ENCODE results near the gene GPM6B.
A peak's percentile ranks its signal among the peaks of the same experiment; 100 is the strongest.

GPM6B gene

DNA sequence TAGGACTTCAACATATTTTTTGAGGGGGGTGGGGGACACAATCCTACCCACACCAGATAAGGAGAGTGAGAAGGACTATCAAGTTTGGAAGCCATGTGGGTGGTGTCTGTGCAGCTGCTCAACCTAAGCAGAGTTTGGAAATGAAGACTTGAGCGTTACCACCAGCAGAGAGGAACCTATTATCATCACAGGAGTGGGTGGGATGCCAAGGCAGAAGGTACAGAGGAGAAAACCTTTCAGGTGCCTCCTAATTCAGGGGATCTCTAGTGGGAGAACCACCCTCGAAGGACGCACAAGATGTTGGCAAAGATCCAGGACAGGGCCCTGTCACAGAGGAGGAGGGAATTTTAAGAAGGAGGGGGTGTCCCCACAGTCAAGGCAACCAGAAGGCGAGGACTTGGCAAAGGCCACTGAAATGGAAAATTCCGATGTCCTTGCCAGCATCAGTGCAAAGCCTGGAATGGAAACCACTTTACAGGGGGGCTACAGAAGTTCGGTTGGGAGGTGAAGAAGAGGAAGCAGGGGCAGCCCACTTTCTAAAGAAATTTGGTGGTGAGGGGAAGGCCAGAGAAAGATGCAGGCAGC lies 8.4 kb upstream of the GPM6B start:
- DNase-seq (ENCODE audit: insufficient read length, low spot score) (no peak), FAIRE-seq (no peak)
- TF ChIP-seq TAF1 (IDR thresholded peaks at IDR 0.05; ENCODE audit: low read depth, low read length) (no peak), POLR2A (IDR thresholded peaks at IDR 0.05; ENCODE audit: low read depth, low read length) (no peak), POU2F2 (IDR thresholded peaks at IDR 0.05; ENCODE audit: low read depth, low read length) (no peak), PAX5 (IDR thresholded peaks at IDR 0.05; ENCODE audit: insufficient read depth, low read length, severe bottlenecking) (no peak), SPI1 (IDR thresholded peaks at IDR 0.05; ENCODE audit: low read depth, low read length) (no peak), POLR2AphosphoS5 (IDR thresholded peaks at IDR 0.05; ENCODE audit: low read depth, low read length) (no peak)

DNA sequence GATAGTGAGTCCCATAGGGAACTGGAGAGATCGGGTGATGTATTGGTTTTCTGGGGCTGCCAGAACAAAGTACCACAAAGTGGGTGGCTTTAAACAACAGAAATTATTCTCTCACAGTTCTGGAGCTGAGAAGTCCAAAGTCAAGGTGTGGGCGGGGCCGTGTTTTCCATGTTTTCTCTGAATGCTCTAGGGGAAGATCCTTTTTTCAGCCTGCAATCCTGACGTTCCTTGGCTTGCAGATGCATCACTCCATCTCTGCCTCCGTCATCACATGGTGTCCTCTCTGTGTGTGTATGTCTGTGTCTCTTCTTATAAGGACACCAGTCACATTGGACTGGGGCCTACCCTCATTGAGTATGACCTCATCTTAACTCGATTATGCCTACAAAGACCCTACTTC lies 7.9 kb upstream of the GPM6B start:
- no peak for FAIRE-seq

DNA sequence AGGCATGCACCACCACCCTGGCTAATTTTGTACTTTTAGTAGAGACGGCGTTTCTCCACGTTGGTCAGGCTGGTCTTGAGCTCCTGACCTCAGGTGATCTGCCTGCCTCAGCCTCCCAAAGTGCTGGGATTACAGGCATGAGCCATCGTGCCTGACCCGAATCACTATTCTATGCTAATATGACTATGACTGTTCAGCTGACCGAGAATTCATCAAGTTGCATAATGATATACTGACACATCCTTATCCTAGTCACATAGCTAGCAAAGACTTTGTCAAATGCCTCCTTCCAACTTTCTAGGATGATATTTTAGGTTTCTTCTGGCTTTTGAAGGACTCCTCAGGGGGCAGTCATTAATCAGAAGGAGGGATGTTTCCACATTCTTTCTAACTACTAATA lies 4.8 kb upstream of the GPM6B start:
- FAIRE-seq (no peak), DNase-seq (ENCODE audit: insufficient read length, low spot score) (no peak)
- TF ChIP-seq POLR2A (IDR thresholded peaks at IDR 0.05; ENCODE audit: low read depth, low read length) (no peak), PAX5 (IDR thresholded peaks at IDR 0.05; ENCODE audit: insufficient read depth, low read length, severe bottlenecking) (no peak), POLR2AphosphoS5 (IDR thresholded peaks at IDR 0.05; ENCODE audit: low read depth, low read length) (no peak), SPI1 (IDR thresholded peaks at IDR 0.05; ENCODE audit: low read depth, low read length) (no peak), POU2F2 (IDR thresholded peaks at IDR 0.05; ENCODE audit: low read depth, low read length) (no peak), TAF1 (IDR thresholded peaks at IDR 0.05; ENCODE audit: low read depth, low read length) (no peak)

More for the DNA sequence above, 7.9 kb upstream of the GPM6B start:
- TF ChIP-seq TAF1 (IDR thresholded peaks at IDR 0.05; ENCODE audit: low read depth, low read length) (no peak), POLR2A (IDR thresholded peaks at IDR 0.05; ENCODE audit: low read depth, low read length) (no peak), PAX5 (IDR thresholded peaks at IDR 0.05; ENCODE audit: insufficient read depth, low read length, severe bottlenecking) (no peak)
- no peak for DNase-seq (ENCODE audit: insufficient read length, low spot score)

DNA sequence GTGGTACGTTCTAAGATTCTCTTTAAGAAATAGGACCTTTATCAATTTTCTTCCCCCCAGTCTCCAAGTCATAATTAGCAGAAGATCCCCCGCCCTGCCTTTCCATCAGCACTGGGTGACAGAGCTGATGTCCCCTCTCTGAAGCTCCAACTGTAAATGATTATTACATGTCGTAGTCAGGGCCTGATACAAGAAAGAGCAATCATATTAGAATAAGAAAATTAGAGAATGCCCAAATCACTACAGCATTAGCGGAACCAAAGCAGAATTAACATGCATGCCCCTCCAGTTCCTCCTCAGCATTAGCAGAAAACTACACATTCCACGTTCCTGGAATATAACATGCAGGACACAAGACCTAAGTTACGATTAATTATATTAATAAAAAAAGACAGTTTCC lies 717 bp downstream of the GPM6B start:
- no peak for TF ChIP-seq POLR2A (IDR thresholded peaks at IDR 0.05; ENCODE audit: low read depth, low read length)
- TF ChIP-seq SPI1 (IDR thresholded peaks at IDR 0.05; ENCODE audit: low read depth, low read length): no peak
- no peak for TF ChIP-seq TAF1 (IDR thresholded peaks at IDR 0.05; ENCODE audit: low read depth, low read length)
- TF ChIP-seq PAX5 (IDR thresholded peaks at IDR 0.05; ENCODE audit: insufficient read depth, low read length, severe bottlenecking): no peak
- no peak for TF ChIP-seq POU2F2 (IDR thresholded peaks at IDR 0.05; ENCODE audit: low read depth, low read length)
- TF ChIP-seq POLR2AphosphoS5 (IDR thresholded peaks at IDR 0.05; ENCODE audit: low read depth, low read length): no peak
- no peak for DNase-seq (ENCODE audit: insufficient read length, low spot score)
- no peak for FAIRE-seq

DNA sequence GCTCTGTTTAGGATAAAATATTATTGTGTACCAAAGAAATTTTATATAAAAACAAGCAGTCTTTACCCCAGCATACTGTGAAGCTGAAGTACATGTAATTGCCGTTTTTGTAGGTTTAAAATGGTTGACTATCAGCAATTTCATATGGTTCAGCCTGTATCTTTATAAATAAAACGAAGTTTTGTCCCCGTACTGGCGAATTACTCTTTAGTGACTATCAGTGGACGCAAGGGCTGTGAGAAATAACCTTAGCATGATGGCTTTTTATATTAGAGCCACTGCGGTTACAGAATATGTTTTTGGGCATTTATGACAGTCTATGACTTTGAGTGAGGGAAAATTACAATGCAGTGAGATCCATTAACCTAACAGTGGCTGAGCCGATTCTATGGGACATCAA lies 1.2 kb downstream of the GPM6B start:
- DNase-seq (ENCODE audit: insufficient read length, low spot score) (no peak), FAIRE-seq (no peak)
- TF ChIP-seq PAX5 (IDR thresholded peaks at IDR 0.05; ENCODE audit: insufficient read depth, low read length, severe bottlenecking): no peak
- TF ChIP-seq SPI1 (IDR thresholded peaks at IDR 0.05; ENCODE audit: low read depth, low read length): no peak
- no peak for TF ChIP-seq TAF1 (IDR thresholded peaks at IDR 0.05; ENCODE audit: low read depth, low read length)
- no peak for TF ChIP-seq POLR2A (IDR thresholded peaks at IDR 0.05; ENCODE audit: low read depth, low read length)
- no peak for TF ChIP-seq POLR2AphosphoS5 (IDR thresholded peaks at IDR 0.05; ENCODE audit: low read depth, low read length)
- no peak for TF ChIP-seq POU2F2 (IDR thresholded peaks at IDR 0.05; ENCODE audit: low read depth, low read length)

DNA sequence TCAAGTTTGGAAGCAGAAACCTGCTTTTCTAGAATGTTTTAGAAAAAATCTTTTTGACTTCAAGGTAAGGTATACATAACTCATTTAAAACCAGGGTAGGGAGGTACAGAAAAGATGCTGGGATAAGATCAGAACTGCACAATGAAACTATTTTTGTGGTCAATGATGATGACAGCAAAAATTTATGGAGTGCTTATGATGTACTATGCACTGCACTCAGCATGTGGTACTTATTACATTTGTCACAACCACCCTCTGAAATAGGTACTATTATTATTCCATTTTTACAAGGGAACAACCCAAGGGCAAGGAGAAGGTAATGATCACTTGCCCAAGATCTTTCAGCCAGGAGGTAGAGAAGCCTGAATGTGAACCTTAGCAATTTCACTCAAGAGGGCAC lies 8.0 kb downstream of the GPM6B start:
- TF ChIP-seq PAX5 (IDR thresholded peaks at IDR 0.05; ENCODE audit: insufficient read depth, low read length, severe bottlenecking) (no peak), POLR2AphosphoS5 (IDR thresholded peaks at IDR 0.05; ENCODE audit: low read depth, low read length) (no peak), SPI1 (IDR thresholded peaks at IDR 0.05; ENCODE audit: low read depth, low read length) (no peak), TAF1 (IDR thresholded peaks at IDR 0.05; ENCODE audit: low read depth, low read length) (no peak), POU2F2 (IDR thresholded peaks at IDR 0.05; ENCODE audit: low read depth, low read length) (no peak), POLR2A (IDR thresholded peaks at IDR 0.05; ENCODE audit: low read depth, low read length) (no peak)
- no peak for DNase-seq (ENCODE audit: insufficient read length, low spot score)
- no peak for FAIRE-seq

DNA sequence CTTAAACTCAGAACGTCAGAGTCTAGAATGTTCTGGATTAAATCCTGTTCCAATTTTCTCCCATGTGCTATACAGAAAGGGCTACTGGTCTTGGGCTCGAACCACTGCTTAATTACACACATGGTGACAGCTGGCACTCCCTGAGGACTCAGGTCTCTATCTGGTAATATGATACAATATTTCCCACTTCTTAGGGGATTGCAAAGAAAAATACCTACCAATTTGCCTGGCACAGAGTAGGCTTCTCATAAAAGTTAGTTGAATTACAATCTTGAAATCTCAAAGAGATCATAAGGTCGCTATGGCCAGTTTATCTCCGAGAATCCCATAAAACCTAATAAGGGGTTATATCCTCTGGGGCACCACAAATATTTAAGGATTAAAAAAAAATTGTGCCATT lies 8.6 kb downstream of the GPM6B start:
- DNase-seq (ENCODE audit: insufficient read length, low spot score): no peak
- no peak for FAIRE-seq

DNA sequence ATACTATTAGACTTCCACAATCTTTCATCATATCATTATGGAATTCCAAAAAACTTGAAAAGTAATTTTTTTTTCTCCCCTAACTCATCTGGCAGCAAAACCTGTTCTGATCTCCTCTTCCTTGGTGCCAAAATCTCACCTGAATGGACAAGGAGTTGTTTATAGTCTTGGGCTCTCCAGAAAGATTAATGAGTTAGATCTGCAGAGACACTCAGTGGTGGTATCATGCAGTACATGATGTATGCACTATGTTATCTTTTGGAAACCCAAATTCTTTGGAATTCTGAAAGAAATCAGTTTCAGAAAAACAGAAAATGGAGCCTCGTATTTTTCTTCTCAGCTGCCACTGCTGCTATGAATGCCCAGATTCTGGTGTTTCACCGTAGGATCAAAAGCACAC lies 11.7 kb downstream of the GPM6B start:
- DNase-seq (ENCODE audit: insufficient read length, low spot score): no peak
- TF ChIP-seq TAF1 (IDR thresholded peaks at IDR 0.05; ENCODE audit: low read depth, low read length) (no peak), SPI1 (IDR thresholded peaks at IDR 0.05; ENCODE audit: low read depth, low read length) (no peak)
- FAIRE-seq: no peak

More for the DNA sequence above, 8.6 kb downstream of the GPM6B start:
- TF ChIP-seq POU2F2 (IDR thresholded peaks at IDR 0.05; ENCODE audit: low read depth, low read length) (no peak), TAF1 (IDR thresholded peaks at IDR 0.05; ENCODE audit: low read depth, low read length) (no peak), POLR2A (IDR thresholded peaks at IDR 0.05; ENCODE audit: low read depth, low read length) (no peak), SPI1 (IDR thresholded peaks at IDR 0.05; ENCODE audit: low read depth, low read length) (no peak), PAX5 (IDR thresholded peaks at IDR 0.05; ENCODE audit: insufficient read depth, low read length, severe bottlenecking) (no peak), POLR2AphosphoS5 (IDR thresholded peaks at IDR 0.05; ENCODE audit: low read depth, low read length) (no peak)

DNA sequence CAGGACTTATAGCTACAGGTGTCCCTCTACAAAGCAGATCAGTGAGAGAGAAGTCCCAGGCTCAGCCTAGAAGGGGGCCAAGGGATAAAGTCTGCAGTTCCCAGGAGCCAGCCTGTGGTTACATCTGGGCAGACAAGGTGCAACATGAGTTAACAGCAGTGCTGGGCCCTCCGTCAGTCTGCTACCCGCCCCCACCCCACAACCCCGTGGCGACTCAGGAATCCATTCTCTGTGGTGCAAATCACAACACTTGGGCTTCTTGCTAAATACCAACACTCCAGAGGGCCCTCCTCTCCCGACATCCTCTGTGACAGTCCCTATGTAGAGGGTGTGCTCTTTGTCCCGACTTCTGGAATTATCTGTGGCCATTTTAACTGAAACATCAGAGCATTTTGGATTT lies 13.8 kb downstream of the GPM6B start:
- no peak for DNase-seq (ENCODE audit: insufficient read length, low spot score)
- no peak for TF ChIP-seq TAF1 (IDR thresholded peaks at IDR 0.05; ENCODE audit: low read depth, low read length)
- no peak for TF ChIP-seq SPI1 (IDR thresholded peaks at IDR 0.05; ENCODE audit: low read depth, low read length)
- no peak for TF ChIP-seq POLR2A (IDR thresholded peaks at IDR 0.05; ENCODE audit: low read depth, low read length)
- TF ChIP-seq PAX5 (IDR thresholded peaks at IDR 0.05; ENCODE audit: insufficient read depth, low read length, severe bottlenecking): no peak
- TF ChIP-seq POU2F2 (IDR thresholded peaks at IDR 0.05; ENCODE audit: low read depth, low read length): no peak
- TF ChIP-seq POLR2AphosphoS5 (IDR thresholded peaks at IDR 0.05; ENCODE audit: low read depth, low read length): no peak
- FAIRE-seq: no peak

DNA sequence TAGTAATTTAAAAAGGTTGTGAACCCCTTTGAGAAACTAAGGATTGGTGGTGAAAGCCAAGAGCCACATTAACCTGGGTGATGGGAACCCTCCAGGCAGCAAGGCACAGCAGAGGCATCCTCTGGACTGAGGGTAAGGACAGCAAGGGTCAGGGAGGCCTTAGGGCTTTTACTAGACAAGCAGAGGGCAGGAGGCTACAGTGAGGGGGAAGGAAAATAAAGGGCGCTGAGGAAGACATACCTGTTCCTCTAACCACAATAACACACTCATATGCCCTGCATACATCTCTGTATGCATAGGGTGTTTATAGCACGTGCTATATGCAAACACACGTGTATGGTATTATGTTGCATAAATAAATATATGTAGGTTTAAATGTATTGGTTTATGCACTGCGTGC lies 18.7 kb downstream of the GPM6B start:
- TF ChIP-seq POLR2A (IDR thresholded peaks at IDR 0.05; ENCODE audit: low read depth, low read length): no peak
- no peak for TF ChIP-seq SPI1 (IDR thresholded peaks at IDR 0.05; ENCODE audit: low read depth, low read length)
- TF ChIP-seq PAX5 (IDR thresholded peaks at IDR 0.05; ENCODE audit: insufficient read depth, low read length, severe bottlenecking): no peak
- no peak for TF ChIP-seq POU2F2 (IDR thresholded peaks at IDR 0.05; ENCODE audit: low read depth, low read length)
- no peak for TF ChIP-seq POLR2AphosphoS5 (IDR thresholded peaks at IDR 0.05; ENCODE audit: low read depth, low read length)
- TF ChIP-seq TAF1 (IDR thresholded peaks at IDR 0.05; ENCODE audit: low read depth, low read length): no peak
- peak; percentile 35 for FAIRE-seq

More for the DNA sequence above, 18.7 kb downstream of the GPM6B start:
- DNase-seq (ENCODE audit: insufficient read length, low spot score): no peak
